ENCODE data around the gene TNFRSF14. TPM values are rescaled to one million over a fixed set of nuclear protein-coding genes. Genes with fewer than 3 reads are reported as not detected.

Gene TNFRSF14
- total and polyA plus RNA-seq, 7 experiments from 2014 or later, result 52.5 to 253 (median 200) TPM

DNA sequence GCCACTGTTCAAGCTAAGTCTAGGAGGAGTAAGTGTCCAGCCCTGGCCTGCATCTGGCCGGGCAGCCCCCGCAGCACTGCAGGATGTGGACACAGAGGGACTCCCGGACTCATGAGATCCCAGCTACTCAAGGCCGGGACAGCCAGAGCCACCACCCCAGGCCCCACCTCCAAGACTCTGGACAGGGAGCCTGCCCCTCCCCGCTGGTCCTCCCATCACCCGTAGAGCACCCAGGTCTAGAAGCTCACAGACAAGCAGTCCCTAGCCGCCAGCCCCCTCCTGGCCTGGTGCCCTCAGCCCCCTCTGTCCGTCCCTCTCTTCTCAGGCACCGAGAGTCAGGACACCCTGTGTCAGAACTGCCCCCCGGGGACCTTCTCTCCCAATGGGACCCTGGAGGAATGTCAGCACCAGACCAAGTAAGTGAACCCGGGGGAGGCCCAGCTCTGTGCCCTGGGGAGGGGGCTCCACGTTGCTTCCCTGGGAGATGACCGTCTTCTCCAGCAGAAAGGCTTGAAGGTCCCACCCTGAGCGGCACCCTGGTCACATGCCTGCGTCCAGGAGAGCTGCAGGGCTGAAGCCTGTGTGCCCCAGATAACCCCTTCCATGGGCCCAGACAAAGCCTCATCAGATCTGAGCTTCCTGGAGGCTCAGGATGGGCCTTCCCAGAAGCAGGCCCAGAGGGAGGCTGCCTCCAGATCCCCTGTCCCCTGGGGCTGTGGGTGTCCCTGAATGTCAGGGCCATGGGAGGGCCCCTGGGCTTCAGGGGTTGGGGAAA is 4.3 kb downstream of the TNFRSF14 start:
- H3K27ac Mint-ChIP-seq, result peak overlapping the region in 3 of 9 donors; percentile 43 to 68 (median 45)
- H3K4me1 ChIP-seq (ENCODE audit: control insufficient read depth in 2 of 2, insufficient read depth in 2 of 2, low read length in 2 of 2), result peaks cover 15 to 19% of the 10 kb centered on the region in 2 donors
- peaks cover 0 to 1% (median 0%) of the 10 kb centered on the region in 11 donors for H3K9me3 Mint-ChIP-seq

DNA sequence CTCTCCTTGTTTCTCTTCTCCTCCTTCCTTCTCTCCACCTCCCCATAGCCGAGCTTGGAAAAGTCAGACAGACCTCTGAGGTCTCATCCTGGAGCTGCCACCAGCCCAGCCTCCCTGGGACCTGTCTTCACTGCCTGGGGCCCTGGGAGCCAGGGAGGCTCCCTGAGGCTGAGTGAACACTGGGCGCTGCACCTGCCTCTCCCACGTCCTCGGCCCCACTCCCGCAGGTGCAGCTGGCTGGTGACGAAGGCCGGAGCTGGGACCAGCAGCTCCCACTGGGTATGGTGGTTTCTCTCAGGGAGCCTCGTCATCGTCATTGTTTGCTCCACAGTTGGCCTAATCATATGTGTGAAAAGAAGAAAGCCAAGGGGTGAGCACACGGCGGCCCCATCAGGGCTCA is 5.3 kb downstream of the TNFRSF14 start:
- intact Hi-C loops (cut with micrococcal nuclease), result no loop called here
- ChIA-PET POLR2A (interaction anchor here (1.4 to 9.5 kb wide), 6 partner anchors 10 to 86 kb away, joined by 3 to 253 read pairs (median 9); partner anchors contain the start of genes PANK4 and PRXL2B), CTCF (interaction anchor here (0.8 to 1.1 kb wide), 3 partner anchors 9 to 24 kb away, joined by 3 to 4 read pairs (median 4); no protein-coding TSS in a partner anchor)
- Histone ChIP-seq H3K9me3 (ENCODE audit: control insufficient read depth in 2 of 3, low read length in 3 of 3) (no peaks in the 10 kb centered on the region), H3K27ac (ENCODE audit: low read depth, low read length) (peak overlapping the region; percentile 40), H3K27me3 (ENCODE audit: control insufficient read depth in 2 of 2, insufficient read depth in 2 of 2, low read length in 2 of 2) (no peaks in the 10 kb centered on the region), H3K4me1 (ENCODE audit: control insufficient read depth in 2 of 2, insufficient read depth in 2 of 2, low read length in 2 of 2) (peaks cover 12 to 17% of the 10 kb centered on the region in 2 donors), H3K4me3 (ENCODE audit: low read length) (no peak overlapping the region), H3K36me3 (ENCODE audit: control insufficient read depth in 2 of 3, insufficient read depth in 3 of 3, low read length in 3 of 3) (peaks cover 0 to 70% (median 0%) of the 10 kb centered on the region in 3 experiments)
- Mint-ChIP-seq H3K4me1 (peaks cover 8 to 27% (median 20%) of the 10 kb centered on the region in 7 donors), H3K36me3 (peaks cover 0 to 17% (median 3%) of the 10 kb centered on the region in 5 donors), H3K27me3 (no peaks in the 10 kb centered on the region), H3K9me3 (peaks cover 0 to under 1% (median 0%) of the 10 kb centered on the region in 11 donors), H3K27ac (peak overlapping the region in 7 of 9 donors; percentile 51 to 84 (median 74)), H3K4me3 (peak overlapping the region in 5 of 10 donors; percentile 9 to 37 (median 23))
- no peak for DNase-seq
- no peak for ATAC-seq

More for the DNA sequence above, 4.3 kb downstream of the TNFRSF14 start:
- ATAC-seq (no peak), DNase-seq (no peak)
- intact Hi-C loops (cut with micrococcal nuclease), result no loop called here
- Histone ChIP-seq H3K9me3 (ENCODE audit: control insufficient read depth in 2 of 3, low read length in 3 of 3) (no peaks in the 10 kb centered on the region), H3K27me3 (ENCODE audit: control insufficient read depth in 2 of 2, insufficient read depth in 2 of 2, low read length in 2 of 2) (no peaks in the 10 kb centered on the region), H3K27ac (ENCODE audit: low read depth, low read length) (peak overlapping the region; percentile 40), H3K4me3 (ENCODE audit: low read length) (no peak overlapping the region), H3K36me3 (ENCODE audit: control insufficient read depth in 2 of 3, insufficient read depth in 3 of 3, low read length in 3 of 3) (peaks cover 0 to 73% (median 0%) of the 10 kb centered on the region in 3 experiments)
- CTCF ChIA-PET, result interaction anchor here (0.5 to 1.1 kb wide), 3 partner anchors 18 to 59 kb away, joined by 3 to 4 read pairs (median 3); no protein-coding TSS in a partner anchor
- peak overlapping the region in 2 of 10 donors; percentile 28 to 70 for H3K4me3 Mint-ChIP-seq
- peaks cover 0 to 20% (median 3%) of the 10 kb centered on the region in 5 donors for H3K36me3 Mint-ChIP-seq
- H3K4me1 Mint-ChIP-seq, result peaks cover 11 to 33% (median 24%) of the 10 kb centered on the region in 7 donors
- H3K27me3 Mint-ChIP-seq, result no peaks in the 10 kb centered on the region
- POLR2A ChIA-PET, result interaction anchor here (0.7 to 9.5 kb wide), 6 partner anchors 11 to 365 kb away, joined by 3 to 253 read pairs (median 9); partner anchors contain the start of gene PRXL2B

DNA sequence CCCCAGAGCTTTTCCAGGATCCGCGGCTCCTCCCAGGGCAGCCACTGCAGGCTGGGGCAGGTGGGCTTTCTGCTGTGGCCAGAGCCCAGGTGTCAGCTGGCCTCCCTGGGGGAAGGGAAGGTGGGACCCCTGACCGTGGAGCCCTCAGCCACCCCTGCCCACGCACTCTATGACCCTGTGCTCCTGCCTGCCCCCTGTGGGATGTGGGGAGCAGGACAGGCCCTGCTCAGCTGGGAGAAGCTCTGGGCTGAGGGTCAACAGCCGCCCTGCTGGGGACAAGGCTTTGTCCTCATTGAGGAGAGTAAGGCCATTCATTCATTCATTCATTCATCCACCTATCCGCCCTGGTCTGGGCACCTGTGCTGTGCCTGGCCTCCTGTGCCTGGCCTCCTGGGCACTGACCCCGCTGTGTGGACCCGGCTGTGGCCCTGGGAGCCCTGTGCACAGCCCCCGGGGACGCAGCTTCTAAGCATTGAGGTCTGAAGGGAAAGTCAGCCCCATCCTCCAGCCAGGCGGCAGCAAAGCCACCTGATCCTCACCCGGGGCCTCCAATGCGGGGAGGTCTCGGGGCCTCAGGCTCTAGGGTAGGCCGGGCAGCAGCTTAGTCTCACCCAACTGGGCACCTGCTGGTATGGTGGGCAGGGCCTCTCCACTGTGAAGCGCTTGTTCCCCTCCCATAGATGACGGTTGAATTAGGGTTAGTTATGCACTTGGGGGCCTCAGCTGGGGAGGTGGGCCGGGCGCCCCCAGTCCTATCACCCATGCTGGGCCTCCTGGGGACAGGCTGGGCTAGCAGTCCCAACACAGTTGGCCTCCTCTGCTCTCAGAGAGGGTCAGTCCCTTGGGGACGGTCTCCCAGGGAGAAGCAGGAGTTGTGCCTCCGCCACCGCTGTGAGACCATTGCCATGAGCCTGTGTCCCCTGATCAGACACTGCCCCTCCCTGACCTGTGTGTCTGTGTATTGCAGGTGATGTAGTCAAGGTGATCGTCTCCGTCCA is 6.0 kb downstream of the TNFRSF14 start:
- peak overlapping the region in 3 of 9 donors; percentile 9 to 84 (median 51) for H3K27ac Mint-ChIP-seq
- no peaks in the 10 kb centered on the region for H3K9me3 ChIP-seq (ENCODE audit: control insufficient read depth in 2 of 3, low read length in 3 of 3)
- no peak overlapping the region for H3K4me3 ChIP-seq (ENCODE audit: low read length)
- H3K27ac ChIP-seq (ENCODE audit: low read depth, low read length), result peak overlapping the region; percentile 40
- peaks cover 6 to 26% (median 19%) of the 10 kb centered on the region in 7 donors for H3K4me1 Mint-ChIP-seq
- no peaks in the 10 kb centered on the region for H3K27me3 ChIP-seq (ENCODE audit: control insufficient read depth in 2 of 2, insufficient read depth in 2 of 2, low read length in 2 of 2)
- DNase-seq (no peak), ATAC-seq (peak; percentile 60)
- H3K36me3 ChIP-seq (ENCODE audit: control insufficient read depth in 2 of 3, insufficient read depth in 3 of 3, low read length in 3 of 3), result peaks cover 0 to 65% (median 0%) of the 10 kb centered on the region in 3 experiments
- peak overlapping the region in 1 of 10 donors; percentile 18 for H3K4me3 Mint-ChIP-seq
- peaks cover 0 to 13% (median 3%) of the 10 kb centered on the region in 5 donors for H3K36me3 Mint-ChIP-seq
- no peaks in the 10 kb centered on the region for H3K27me3 Mint-ChIP-seq
- no peaks in the 10 kb centered on the region for H3K9me3 Mint-ChIP-seq
- intact Hi-C loops (cut with micrococcal nuclease), result no loop called here
- H3K4me1 ChIP-seq (ENCODE audit: control insufficient read depth in 2 of 2, insufficient read depth in 2 of 2, low read length in 2 of 2), result peaks cover 11 to 17% of the 10 kb centered on the region in 2 donors
- CTCF ChIA-PET, result interaction anchor here (0.8 to 1.2 kb wide), 3 partner anchors 16 to 23 kb away, joined by 3 to 4 read pairs (median 4); no protein-coding TSS in a partner anchor
- POLR2A ChIA-PET, result interaction anchor here (1.4 to 9.5 kb wide), 6 partner anchors 9 to 85 kb away, joined by 3 to 253 read pairs (median 9); partner anchors contain the start of genes PANK4 and PRXL2B

DNA sequence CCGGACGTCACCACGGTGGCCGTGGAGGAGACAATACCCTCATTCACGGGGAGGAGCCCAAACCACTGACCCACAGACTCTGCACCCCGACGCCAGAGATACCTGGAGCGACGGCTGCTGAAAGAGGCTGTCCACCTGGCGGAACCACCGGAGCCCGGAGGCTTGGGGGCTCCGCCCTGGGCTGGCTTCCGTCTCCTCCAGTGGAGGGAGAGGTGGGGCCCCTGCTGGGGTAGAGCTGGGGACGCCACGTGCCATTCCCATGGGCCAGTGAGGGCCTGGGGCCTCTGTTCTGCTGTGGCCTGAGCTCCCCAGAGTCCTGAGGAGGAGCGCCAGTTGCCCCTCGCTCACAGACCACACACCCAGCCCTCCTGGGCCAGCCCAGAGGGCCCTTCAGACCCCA is 7.0 kb downstream of the TNFRSF14 start:
- Mint-ChIP-seq H3K4me3 (no peak overlapping the region), H3K27ac (peak overlapping the region in 2 of 9 donors; percentile 60 to 61), H3K36me3 (peaks cover 0 to 9% (median 3%) of the 10 kb centered on the region in 5 donors), H3K27me3 (no peaks in the 10 kb centered on the region), H3K4me1 (peaks cover 6 to 17% (median 11%) of the 10 kb centered on the region in 7 donors), H3K9me3 (no peaks in the 10 kb centered on the region)
- Histone ChIP-seq H3K9me3 (ENCODE audit: control insufficient read depth in 2 of 3, low read length in 3 of 3) (no peaks in the 10 kb centered on the region), H3K4me3 (ENCODE audit: low read length) (no peak overlapping the region), H3K27me3 (ENCODE audit: control insufficient read depth in 2 of 2, insufficient read depth in 2 of 2, low read length in 2 of 2) (no peaks in the 10 kb centered on the region), H3K36me3 (ENCODE audit: control insufficient read depth in 2 of 3, insufficient read depth in 3 of 3, low read length in 3 of 3) (peaks cover 0 to 59% (median 0%) of the 10 kb centered on the region in 3 experiments), H3K4me1 (ENCODE audit: control insufficient read depth in 2 of 2, insufficient read depth in 2 of 2, low read length in 2 of 2) (peaks cover under 1 to 8% of the 10 kb centered on the region in 2 donors), H3K27ac (ENCODE audit: low read depth, low read length) (no peak overlapping the region)
- no peak for DNase-seq
- no peak for ATAC-seq
- intact Hi-C loops (cut with micrococcal nuclease), result no loop called here
- ChIA-PET CTCF (interaction anchor here (1.2 kb wide), 1 partner anchor 15 kb away, joined by 3 read pairs; no protein-coding TSS in a partner anchor), POLR2A (interaction anchor here (5.2 to 9.5 kb wide), 2 partner anchors 11 to 19 kb away, joined by 27 to 253 read pairs; partner anchors contain the start of gene PRXL2B)

DNA sequence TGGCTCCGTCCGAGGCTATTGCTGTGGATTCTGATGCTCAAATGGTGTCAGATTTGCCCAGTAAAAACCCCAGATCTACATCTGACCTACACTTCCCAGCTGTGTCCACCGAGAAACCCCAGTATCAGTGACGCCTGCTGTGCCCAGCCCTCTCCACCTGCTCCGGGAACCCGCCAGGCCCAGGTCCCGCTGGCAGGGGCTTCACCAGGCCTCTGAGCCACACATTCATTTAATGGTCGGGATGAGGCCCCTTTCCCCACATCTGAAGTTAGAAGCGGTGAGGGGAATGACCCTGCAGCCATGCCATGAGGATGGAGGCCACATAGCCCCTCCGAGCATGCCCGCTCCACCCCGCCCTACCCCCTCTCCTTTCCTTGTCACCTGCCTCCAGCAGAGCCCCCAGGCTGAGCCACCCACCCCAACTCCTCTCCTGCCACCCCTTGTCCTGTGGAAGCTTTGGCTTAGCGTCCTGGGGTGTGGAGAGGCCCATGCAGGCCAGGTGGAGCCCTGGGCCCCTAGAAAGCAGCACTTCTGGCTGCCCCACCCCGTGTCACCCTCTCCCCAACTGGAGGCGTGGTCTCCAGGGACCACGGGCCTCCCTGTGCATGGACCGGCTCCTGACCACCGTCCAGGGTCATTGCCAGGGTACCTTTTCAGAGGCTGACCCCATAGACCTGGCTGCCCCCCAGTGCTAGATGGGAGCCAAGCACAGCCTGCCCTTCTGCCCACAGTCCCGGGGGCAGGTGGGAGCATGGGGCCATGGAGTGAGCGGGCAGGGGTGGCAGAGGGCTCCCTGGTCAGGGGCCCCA is 8.0 kb downstream of the TNFRSF14 start:
- H3K9me3 Mint-ChIP-seq, result no peaks in the 10 kb centered on the region
- peak overlapping the region in 5 of 9 donors; percentile 23 to 62 (median 56) for H3K27ac Mint-ChIP-seq
- DNase-seq (no peak), ATAC-seq (no peak)
- peaks cover 5 to 12% (median 7%) of the 10 kb centered on the region in 7 donors for H3K4me1 Mint-ChIP-seq
- no peak overlapping the region for H3K4me3 Mint-ChIP-seq
- Histone ChIP-seq H3K36me3 (ENCODE audit: control insufficient read depth in 2 of 3, insufficient read depth in 3 of 3, low read length in 3 of 3) (peaks cover 0 to 49% (median 0%) of the 10 kb centered on the region in 3 experiments), H3K9me3 (ENCODE audit: control insufficient read depth in 2 of 3, low read length in 3 of 3) (no peaks in the 10 kb centered on the region), H3K27ac (ENCODE audit: low read depth, low read length) (peak overlapping the region; percentile 12), H3K27me3 (ENCODE audit: control insufficient read depth in 2 of 2, insufficient read depth in 2 of 2, low read length in 2 of 2) (no peaks in the 10 kb centered on the region), H3K4me1 (ENCODE audit: control insufficient read depth in 2 of 2, insufficient read depth in 2 of 2, low read length in 2 of 2) (no peaks in the 10 kb centered on the region), H3K4me3 (ENCODE audit: low read length) (no peak overlapping the region)
- intact Hi-C loops (cut with micrococcal nuclease), result no loop called here
- POLR2A ChIA-PET, result interaction anchor here (1.1 to 9.5 kb wide), 5 partner anchors 10 to 21 kb away, joined by 4 to 253 read pairs (median 9); partner anchors contain the start of gene PRXL2B
- CTCF ChIA-PET, result interaction anchor here (1.0 kb wide), 1 partner anchor 21 kb away, joined by 3 read pairs; no protein-coding TSS in a partner anchor
- peaks cover 0 to 5% (median 0%) of the 10 kb centered on the region in 5 donors for H3K36me3 Mint-ChIP-seq
- H3K27me3 Mint-ChIP-seq, result no peaks in the 10 kb centered on the region
